Parathyroid adenoma (tissue), 2 donors: ENCODE data around the gene WNT7B.

Experiments used
- H2AFZ ChIP-seq: fragments of 300-600 bp; sonication (generic); one replicate; pipeline ENCODE4 v1.7.0; 2017; ENCODE audit warnings: antibody characterized with exemption, mild to moderate bottlenecking
- H3K27ac ChIP-seq: fragments of 300-600 bp; sonication (generic); one replicate; pipeline ENCODE4 v1.7.0; 2017
- H3K27me3 ChIP-seq: fragments of 300-600 bp; sonication (generic); one replicate; pipeline ENCODE4 v1.7.0; 2017; ENCODE audit warnings: low read length; ENCODE audit not compliant: control insufficient read depth, insufficient read depth
- H3K36me3 ChIP-seq: fragments of 300-600 bp; sonication (generic); one replicate; pipeline ENCODE4 v1.7.0; 2017; ENCODE audit warnings: low read length; ENCODE audit not compliant: control insufficient read depth, insufficient read depth
- H3K4me1 ChIP-seq: fragments of 300-600 bp; sonication (generic); one replicate; pipeline ENCODE4 v1.7.0; 2017; ENCODE audit warnings: control low read depth
- H3K4me2 ChIP-seq: fragments of 300-600 bp; sonication (generic); one replicate; pipeline ENCODE4 v1.7.0; 2017; ENCODE audit warnings: low read length
- H3K4me3 ChIP-seq: fragments of 300-600 bp; sonication (generic); one replicate; pipeline ENCODE4 v1.7.0; 2017; ENCODE audit warnings: low read depth, low read length
- H3K79me2 ChIP-seq: fragments of 300-600 bp; sonication (generic); one replicate; pipeline ENCODE4 v1.7.0; 2017; ENCODE audit warnings: control low read depth
- H3K9ac ChIP-seq: fragments of 300-600 bp; sonication (generic); one replicate; pipeline ENCODE4 v1.7.0; 2017; ENCODE audit warnings: mild to moderate bottlenecking
- H3K9me3 ChIP-seq: fragments of 300-600 bp; sonication (generic); one replicate; pipeline ENCODE4 v1.7.0; 2017; ENCODE audit warnings: low read length; ENCODE audit not compliant: control insufficient read depth
- TF ChIP-seq, protein P1 (sequence below): fragments of 300-600 bp; sonication (generic); IDR thresholded peaks from one replicate; pipeline ENCODE4 v1.7.0; 2017; ENCODE audit warnings: antibody characterized with exemption, mild to moderate bottlenecking
- donor health status: primary hyperparathyroidism.

WNT7B gene

DNA sequence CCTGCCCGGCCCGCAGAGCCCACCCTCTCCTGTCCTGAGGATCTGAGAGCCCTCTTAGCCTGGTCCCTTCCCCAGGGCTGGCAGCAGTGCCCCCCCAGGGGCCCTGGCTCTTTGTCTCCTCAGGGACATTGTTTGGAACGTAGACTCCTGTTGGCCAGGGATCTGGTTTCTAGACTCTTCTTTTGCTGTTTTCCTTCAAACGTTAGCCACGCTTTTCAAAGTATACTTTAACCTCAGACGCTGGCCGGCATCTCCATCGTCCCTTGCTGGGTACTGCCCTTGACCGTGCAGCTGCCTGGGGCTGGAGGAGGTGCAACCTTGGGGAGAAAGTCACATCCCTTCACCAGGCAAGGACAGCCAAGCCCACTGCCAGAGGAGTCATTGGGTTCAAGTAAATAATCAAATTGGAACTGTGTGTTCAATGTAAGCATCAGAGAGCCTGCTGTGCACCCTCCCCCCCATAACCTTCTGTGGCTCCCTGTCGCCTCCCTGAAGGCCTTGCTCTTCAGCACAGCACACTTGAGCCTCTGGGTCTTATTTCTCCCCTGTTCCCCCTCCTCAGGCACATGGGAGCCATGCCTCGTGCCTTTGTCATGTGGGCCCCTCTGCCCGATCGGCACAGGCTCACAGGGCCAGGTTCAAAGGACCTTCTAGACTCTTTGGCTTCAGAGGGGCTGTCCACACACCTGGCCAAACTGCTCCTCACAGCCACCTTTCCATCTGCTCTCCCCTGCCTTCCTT lies 21.8 kb upstream of the WNT7B start:
- Histone ChIP-seq H3K79me2 (no peaks in the 10 kb centered on the region), H3K36me3 (no peaks in the 10 kb centered on the region), H3K27me3 (no peaks in the 10 kb centered on the region), H3K4me2 (no peak overlapping the region), H3K27ac (no peak overlapping the region), H3K4me3 (no peak overlapping the region), H3K9me3 (no peaks in the 10 kb centered on the region), H3K9ac (no peak overlapping the region), H3K4me1 (peaks cover 12% of the 10 kb centered on the region), H2AFZ (no peak overlapping the region)
- TF ChIP-seq, protein P1, sequence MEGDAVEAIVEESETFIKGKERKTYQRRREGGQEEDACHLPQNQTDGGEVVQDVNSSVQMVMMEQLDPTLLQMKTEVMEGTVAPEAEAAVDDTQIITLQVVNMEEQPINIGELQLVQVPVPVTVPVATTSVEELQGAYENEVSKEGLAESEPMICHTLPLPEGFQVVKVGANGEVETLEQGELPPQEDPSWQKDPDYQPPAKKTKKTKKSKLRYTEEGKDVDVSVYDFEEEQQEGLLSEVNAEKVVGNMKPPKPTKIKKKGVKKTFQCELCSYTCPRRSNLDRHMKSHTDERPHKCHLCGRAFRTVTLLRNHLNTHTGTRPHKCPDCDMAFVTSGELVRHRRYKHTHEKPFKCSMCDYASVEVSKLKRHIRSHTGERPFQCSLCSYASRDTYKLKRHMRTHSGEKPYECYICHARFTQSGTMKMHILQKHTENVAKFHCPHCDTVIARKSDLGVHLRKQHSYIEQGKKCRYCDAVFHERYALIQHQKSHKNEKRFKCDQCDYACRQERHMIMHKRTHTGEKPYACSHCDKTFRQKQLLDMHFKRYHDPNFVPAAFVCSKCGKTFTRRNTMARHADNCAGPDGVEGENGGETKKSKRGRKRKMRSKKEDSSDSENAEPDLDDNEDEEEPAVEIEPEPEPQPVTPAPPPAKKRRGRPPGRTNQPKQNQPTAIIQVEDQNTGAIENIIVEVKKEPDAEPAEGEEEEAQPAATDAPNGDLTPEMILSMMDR: no peak

DNA sequence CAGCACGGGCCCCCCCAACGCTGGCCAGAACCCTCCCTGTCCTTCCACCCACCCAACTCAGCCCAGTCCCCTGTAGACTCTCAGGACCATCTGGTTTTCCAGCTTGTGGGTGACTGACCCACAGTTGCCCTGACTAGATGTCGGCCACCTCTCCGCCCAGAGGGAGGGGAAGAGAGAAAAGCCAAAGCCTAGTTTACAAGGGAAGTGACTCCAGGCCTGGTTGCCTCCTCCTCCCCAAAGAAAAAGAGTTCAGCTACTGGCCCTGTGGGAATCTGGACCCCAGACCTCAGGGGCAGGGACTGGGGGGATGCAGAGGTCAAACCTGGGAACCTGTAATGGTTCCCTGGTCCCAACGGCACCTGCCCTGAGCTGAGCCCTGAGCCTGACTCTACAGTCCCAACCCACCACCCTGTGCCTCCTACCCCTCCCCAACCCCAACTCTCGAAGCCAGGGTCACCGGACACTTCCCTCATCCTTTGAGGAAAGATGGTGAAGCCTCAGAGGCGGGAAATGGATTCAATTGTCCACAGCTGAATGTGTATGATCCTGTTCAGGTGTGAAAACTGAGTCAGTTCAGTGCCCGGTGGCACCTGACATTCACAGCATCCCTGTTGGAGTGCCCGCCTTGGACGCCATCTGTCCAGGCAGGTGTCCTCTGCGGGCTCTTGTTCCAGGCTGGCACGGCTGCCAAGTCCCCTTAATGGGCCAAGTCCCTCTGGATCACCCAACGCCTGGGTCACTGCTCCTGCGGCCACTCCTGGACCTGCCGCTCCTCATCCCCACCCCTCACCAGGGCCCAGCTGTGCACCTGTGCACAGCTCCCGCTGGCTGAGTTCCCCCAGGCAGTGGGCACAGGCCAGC lies 21.0 kb upstream of the WNT7B start:
- TF ChIP-seq, protein P1: no peak
- peak overlapping the region; percentile 65 for H3K27ac ChIP-seq
- H3K4me3 ChIP-seq: no peak overlapping the region
- H3K4me2 ChIP-seq: no peak overlapping the region
- H3K4me1 ChIP-seq: peaks cover 12% of the 10 kb centered on the region
- no peaks in the 10 kb centered on the region for H3K9me3 ChIP-seq
- peak overlapping the region; percentile 77 for H2AFZ ChIP-seq
- no peak overlapping the region for H3K9ac ChIP-seq
- no peaks in the 10 kb centered on the region for H3K27me3 ChIP-seq
- no peaks in the 10 kb centered on the region for H3K36me3 ChIP-seq
- no peaks in the 10 kb centered on the region for H3K79me2 ChIP-seq

DNA sequence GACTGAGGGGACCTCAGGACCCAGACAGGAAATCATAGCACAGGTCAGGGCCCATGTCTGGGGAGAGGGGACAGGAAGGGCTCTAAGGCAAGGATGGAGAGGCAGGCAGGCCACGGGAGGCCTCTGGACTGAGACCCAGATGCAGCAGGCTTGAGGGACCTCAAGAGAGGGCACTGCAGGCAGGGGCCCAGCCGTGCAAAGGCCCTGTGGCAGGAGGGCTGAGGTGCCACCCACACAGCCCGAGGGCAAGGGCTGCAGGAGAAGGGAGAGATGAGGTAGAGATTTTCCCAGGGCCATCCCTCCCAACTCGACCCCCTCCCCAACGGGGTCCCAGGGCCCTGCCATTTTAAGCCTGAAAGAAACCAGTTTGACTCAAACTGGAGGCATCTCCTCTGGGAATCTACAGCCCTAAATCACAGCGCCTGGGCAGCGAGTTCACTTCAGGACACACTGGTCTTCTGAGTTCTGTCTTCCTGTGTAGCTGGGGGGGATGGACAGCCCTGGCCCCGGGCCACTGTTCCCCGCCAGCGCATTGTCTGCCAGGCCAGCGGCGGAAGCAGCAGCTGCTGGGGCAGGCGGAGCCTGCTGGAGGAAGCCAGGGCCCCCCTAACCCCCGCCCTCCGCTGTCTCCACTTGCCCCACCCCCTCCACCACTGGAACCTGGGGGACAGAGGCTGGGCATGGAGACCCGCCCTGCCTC lies 20.3 kb upstream of the WNT7B start:
- peaks cover 12% of the 10 kb centered on the region for H3K4me1 ChIP-seq
- H3K4me3 ChIP-seq: no peak overlapping the region
- H3K27ac ChIP-seq: peak overlapping the region; percentile 65
- H3K9me3 ChIP-seq: no peaks in the 10 kb centered on the region
- no peaks in the 10 kb centered on the region for H3K36me3 ChIP-seq
- no peak overlapping the region for H3K9ac ChIP-seq
- no peak overlapping the region for H3K4me2 ChIP-seq
- H3K79me2 ChIP-seq: no peaks in the 10 kb centered on the region
- peak overlapping the region; percentile 77 for H2AFZ ChIP-seq
- H3K27me3 ChIP-seq: no peaks in the 10 kb centered on the region
- TF ChIP-seq, protein P1: no peak

DNA sequence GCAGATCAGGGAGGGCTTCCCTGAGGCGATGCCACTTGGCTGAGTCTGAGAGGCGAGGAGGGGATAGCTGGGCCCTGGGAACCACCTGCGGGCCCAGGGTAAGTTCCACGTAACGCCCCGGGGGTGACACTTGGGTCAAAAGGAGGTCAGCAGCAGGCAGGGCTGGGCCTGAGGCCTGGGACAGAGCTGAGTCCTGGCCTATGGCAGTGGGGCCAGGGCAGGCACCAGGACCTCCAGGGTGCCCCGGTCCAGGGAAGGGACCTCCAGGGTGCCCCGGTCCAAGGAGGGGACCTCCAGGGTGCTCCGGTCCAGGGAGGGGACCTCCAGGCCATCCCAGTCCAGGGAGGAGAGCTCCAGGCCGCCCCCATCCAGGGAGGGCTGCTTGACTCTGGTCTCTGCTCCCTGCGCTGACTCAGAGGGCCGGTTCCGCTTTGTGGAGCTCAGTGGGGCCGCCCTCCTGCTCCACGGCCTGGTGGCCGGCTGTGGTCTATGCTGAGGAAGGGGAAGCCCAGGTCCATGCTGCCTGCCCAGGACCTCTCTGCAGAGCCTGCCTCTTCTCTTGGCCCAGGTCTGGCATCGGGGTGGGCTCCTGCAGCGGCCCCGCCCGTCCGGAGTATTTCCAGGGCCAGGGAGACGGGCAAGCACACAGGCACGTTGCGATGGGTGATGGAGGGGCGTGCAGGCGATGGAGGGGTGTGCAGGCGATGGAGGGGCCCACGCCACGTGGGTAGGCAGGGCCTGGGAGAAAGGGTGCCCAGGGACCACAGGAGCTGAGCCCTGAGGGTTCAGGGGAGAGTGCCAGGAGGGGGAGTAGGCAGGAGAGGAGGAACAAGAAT lies 19.5 kb upstream of the WNT7B start:
- no peaks in the 10 kb centered on the region for H3K27me3 ChIP-seq
- no peak overlapping the region for H3K4me2 ChIP-seq
- no peak overlapping the region for H2AFZ ChIP-seq
- TF ChIP-seq, protein P1: no peak
- H3K4me3 ChIP-seq: no peak overlapping the region
- no peaks in the 10 kb centered on the region for H3K9me3 ChIP-seq
- no peak overlapping the region for H3K9ac ChIP-seq
- no peaks in the 10 kb centered on the region for H3K36me3 ChIP-seq
- H3K4me1 ChIP-seq: peaks cover 12% of the 10 kb centered on the region
- H3K27ac ChIP-seq: peak overlapping the region; percentile 65
- no peaks in the 10 kb centered on the region for H3K79me2 ChIP-seq
